Neural cell (in vitro differentiated cells): ENCODE measurements around the gene SF1.

Experiments
- CTCF ChIP-seq: fragments of 450-650 bp; IDR thresholded peaks from 2 replicates; pipeline ENCODE4 v1.5.1; 2014; ENCODE audit warnings: antibody characterized with exemption, mild to moderate bottlenecking, moderate library complexity; ENCODE audit not compliant: poor library complexity, severe bottlenecking
- EZH2 ChIP-seq: fragments of 200-600, 300-800 bp; shearing (Covaris generic), sonication (generic); IDR thresholded peaks from 2 replicates; pipeline ENCODE4 v1.6.1; 2014; ENCODE audit warnings: antibody characterized with exemption, low read length, borderline replicate concordance, mild to moderate bottlenecking; ENCODE audit not compliant: insufficient read depth, poor library complexity, severe bottlenecking
- MXI1 ChIP-seq: fragments of 450-650 bp; conservative IDR thresholded peaks from 2 replicates; pipeline ENCODE4 v1.6.1; 2014; ENCODE audit warnings: antibody characterized with exemption, mild to moderate bottlenecking; ENCODE audit not compliant: poor library complexity, severe bottlenecking
- POLR2AphosphoS5 ChIP-seq: IDR thresholded peaks from 2 replicates; pipeline ENCODE4 v1.6.1; 2012
- RAD21 ChIP-seq: fragments of 450-650 bp; conservative IDR thresholded peaks from 2 replicates; pipeline ENCODE4 v1.6.1; 2014; ENCODE audit warnings: antibody characterized with exemption, mild to moderate bottlenecking, moderate library complexity
- REST ChIP-seq: IDR thresholded peaks from 2 replicates; pipeline ENCODE4 v1.6.1; 2012; ENCODE audit warnings: borderline replicate concordance
- SMC3 ChIP-seq: fragments of 450-650 bp; conservative IDR thresholded peaks from 2 replicates; pipeline ENCODE4 v1.6.1; 2014; ENCODE audit warnings: antibody characterized with exemption, mild to moderate bottlenecking, moderate library complexity; ENCODE audit not compliant: poor library complexity
- TAF1 ChIP-seq: IDR thresholded peaks from 2 replicates; pipeline ENCODE4 v1.6.1; 2012; ENCODE audit warnings: low read depth

GRCh38 chr11:64742889-64743590, 35.3 kb downstream of the SF1 start:
- TF ChIP-seq CTCF (peak; percentile 65), EZH2 (no peak), REST (no peak), TAF1 (no peak), MXI1 (no peak), POLR2AphosphoS5 (no peak), SMC3 (peak; percentile 60), RAD21 (peak; percentile 47)
